Stimulated activated CD8-positive, alpha-beta memory T cell treated with anti-CD3 and anti-CD28 coated beads, Interleukin-4, amount 100 ng/mL, for 24 hours (primary cell): Measurements from ENCODE around the gene VSTM5.
"Not testable (repeated sequence)": the region's sequence is repeated elsewhere in the genome, so short reads cannot be mapped to it uniquely, and the experiment has no call there.

ENCODE experiments used
- DNase-seq: peaks from one replicate; pipeline ENCODE4 v3.0.0-alpha.2; 2020; ENCODE audit warnings: low read depth

The VSTM5 gene

GRCh38 chr11:93796441-93797231, 53.8 kb downstream of the VSTM5 start:
- no peak for DNase-seq

DNA sequence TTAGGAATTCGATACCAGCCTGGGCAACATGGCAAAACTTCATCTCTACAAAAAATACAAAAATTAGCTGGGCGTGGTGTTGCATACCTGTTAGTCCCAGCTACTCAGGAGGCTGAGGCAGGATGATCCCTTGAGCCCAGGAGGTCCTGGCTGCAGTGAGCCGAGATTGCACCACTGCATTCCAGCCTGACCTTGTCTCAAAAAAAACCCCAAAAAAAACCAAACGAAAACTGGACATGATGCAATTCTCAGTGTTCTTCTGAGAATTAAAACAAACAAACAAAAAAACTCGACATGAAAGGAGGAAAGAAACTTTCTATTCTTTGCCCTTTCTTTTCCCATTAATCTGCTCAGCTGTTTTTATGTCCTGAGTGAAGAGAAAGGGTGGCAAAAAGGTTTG, 58.9 kb downstream of the VSTM5 start:
- no peak for DNase-seq

DNA sequence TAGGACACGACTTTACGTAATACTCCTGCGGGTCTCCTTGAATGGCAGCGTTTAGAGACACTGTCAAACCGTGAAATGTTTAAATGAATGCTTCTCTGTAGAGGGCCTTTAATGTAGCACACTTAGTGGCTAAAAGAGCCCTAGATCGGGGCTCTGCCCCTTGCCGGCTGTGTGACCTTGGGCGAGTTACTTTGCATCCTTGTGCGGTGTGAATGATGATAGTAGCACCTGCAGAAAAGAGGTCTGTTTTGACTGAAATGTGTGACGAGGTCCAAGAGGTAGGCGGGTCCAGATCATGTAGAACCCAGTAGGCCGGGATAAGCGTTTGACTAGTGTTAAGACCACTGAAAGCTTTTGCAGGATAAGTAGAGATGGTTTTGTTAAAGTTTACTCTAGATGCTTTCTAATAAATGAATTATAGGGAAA, 65.5 kb downstream of the VSTM5 start:
- DNase-seq, result no peak

GRCh38 chr11:93784145-93784934, 66.1 kb downstream of the VSTM5 start, which contains the start of gene MED17:
Gene MED17 (plus strand): TSS chr11:93784282. CDS start chr11:93784514, 232 bp downstream.
- DNase-seq, result peak; percentile 85

GRCh38 chr11:93783765-93784144, 66.7 kb downstream of the VSTM5 start:
- no peak for DNase-seq

DNA sequence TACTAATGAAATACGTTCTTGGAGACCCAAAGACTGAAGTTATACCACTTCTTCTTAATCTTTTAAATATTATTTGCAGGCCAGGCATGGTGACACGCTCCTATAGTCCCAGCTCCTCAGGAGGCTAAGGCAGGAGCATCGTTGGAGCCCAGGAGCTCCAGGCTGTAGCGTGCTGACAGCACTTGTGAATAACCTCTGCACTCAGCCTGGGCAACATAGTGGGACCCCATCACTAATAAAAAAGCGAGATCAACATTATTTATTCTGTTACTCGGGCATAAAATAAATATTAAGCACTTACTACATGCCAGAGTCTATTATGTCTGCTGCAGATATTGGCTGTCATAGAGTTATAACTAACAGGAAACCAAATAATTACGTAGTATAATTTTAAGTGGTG, 67.1 kb downstream of the VSTM5 start:
- no peak for DNase-seq

DNA sequence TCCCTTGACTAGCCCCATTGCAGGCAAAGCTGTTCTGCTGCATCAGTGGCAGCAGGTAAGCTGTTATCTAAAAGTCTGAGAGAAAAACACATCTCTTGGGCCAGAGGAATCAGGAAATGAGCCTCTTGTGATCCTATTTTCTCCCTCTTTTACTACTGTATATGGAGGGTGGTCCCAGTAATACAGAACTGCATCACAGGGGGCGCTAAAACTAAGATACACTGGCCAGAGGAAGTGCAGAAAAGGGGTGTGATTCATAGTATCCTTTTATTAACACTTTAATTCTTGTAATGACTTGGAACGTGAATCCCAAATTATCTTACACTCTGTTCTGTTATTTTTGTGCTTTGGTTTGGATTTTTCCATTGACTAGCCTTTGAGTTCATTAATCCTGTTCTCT, 75.1 kb downstream of the VSTM5 start:
- DNase-seq, result no peak

DNA sequence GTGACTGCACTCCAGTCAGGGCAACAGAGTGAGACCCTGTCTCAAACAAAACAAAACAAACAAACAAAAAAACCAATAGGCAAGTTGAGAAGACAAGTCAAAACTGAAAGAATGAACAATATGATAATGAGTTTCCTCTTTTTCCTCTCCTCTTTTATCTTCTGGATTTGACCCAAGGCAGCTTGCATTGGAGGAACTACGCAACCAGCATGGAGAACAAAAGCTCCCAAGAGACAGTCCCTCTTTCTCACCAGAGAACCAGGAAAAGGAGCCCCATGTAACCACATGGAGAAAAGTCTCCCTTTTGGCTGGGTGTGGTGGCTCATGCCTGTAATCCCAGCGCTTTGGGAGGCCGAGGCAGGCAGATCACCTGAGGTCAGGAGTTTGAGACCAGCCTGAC, 75.9 kb downstream of the VSTM5 start:
- DNase-seq, result not testable (repeated sequence)

DNA sequence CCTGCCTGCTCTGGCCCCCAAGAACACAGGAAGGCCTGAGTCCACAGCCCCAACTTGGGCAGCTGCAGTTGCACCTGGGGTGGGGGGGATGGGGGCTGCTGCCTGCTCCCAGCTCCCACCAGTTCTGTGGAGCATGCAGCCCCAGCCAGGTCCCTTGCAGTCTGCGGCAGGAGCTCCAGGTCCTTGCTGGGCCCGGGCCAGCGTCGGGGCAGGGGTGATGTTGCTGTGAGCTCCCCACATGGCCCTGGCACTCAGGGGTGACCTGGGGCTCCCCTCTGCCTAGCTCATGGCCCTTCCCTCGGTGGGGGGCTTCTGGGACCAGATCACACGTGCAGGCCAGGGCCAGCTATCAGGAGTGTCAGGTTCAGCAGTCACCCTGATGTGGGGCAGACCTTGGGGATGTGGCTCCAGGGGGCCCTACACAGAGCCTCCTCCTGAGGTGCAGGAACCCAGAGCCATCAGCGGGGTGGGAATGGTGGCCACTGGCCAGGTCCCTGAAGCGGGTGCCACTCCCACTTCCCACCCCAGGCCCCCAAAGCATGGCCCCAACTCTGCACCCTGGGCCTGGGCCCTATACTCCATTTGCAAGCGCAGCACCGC, 76.7 kb downstream of the VSTM5 start:
- no peak for DNase-seq

- no peak for DNase-seq
These were observed 77.4 kb downstream of the VSTM5 start for GRCh38 chr11:93773045-93773477.

GRCh38 chr11:93772123-93772522, 78.3 kb downstream of the VSTM5 start:
- no peak for DNase-seq

- no peak for DNase-seq
These were observed 80.3 kb downstream of the VSTM5 start for GRCh38 chr11:93770160-93770559.
